Measurements from ENCODE around the gene GRM8.

GRM8 gene

DNA sequence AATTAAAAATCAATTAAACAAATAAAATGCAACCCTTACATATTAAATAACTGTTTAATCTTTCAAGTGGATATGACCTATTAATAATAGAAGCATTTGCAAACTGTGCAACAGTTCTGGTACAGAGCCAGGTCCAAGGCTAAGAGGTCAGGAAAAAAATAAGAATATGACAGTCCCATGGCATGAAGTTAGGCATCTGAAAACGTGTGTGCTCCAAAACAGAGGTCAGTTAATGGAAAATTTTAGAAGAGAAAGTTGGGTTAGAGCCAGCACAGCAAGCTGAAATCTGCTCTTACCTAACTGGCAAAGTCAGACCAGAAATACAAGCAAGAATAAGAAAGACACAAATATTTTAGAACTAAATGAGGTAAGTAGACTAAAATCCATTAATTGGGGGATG is 757.7 kb downstream of the GRM8 start:
- DNase-seq: no peak

DNA sequence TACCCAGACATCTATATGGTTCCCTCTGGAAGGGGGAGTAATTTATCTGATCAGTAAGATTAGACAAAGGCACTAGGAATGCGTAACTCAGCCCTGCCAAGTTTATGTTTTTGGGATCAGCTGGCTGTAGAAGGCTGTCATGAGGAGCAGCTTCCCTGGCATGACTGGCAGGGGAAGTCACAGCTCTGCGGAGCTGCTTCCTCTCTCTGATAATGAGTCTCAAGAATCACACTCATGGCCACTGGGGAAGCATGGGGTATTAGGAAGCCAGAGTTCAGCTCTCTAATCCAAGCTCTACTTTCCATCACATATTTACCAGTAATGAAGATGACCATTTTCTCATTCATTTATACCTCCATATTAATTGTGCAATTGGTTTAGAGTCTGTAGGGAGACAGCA is 758.9 kb downstream of the GRM8 start:
- DNase-seq: no peak

DNA sequence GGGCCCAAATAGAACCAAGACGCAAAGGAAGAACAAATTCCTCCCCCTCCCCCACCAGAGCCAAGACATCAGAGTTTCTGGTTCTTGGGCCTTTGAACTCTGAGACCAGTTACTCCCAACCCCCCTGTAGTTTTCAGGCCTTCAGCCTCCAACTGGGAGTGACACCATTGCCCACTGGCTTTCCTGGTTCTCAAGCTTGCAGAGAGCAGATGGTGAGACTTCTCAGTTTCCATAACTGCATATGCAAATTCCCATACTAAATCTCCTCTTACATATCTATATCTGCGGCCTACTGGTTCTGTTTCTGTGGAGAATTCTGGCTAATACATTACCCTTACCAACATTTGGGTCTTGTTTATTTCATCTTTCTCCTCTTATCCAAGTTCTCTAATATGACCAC is 762.9 kb downstream of the GRM8 start:
- no peak for DNase-seq

DNA sequence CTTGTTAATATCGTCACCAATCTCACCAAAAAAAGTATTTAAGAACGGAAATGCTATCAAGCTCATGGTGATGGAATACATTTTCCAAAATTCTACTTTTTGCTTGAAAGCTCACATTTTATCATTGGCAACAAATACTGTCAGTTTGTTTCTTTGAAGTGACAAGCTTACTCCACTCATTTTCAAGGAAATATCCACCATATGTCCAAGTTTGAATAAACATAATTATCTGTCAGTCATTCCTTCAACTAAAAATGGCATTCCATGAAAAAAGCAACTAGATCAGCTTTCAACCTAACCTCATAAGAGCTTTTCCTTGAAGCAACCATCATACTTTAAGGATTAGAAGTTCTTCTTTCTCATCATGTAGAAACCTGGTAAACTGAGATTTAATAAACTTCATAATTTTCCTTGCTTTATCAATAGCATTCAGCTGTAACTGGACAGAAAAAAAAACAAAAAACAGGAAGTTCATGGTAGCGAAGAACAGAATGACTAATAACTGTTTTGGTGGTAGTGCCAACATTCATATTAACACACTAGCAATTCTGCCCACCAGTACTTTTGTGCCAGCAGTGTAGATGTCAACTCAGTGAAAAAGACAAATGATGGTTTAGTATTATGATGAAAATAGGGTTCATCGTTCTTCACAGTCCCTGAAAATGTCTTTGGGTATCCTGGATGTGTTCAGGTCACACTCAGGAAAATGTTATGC is 764.9 kb downstream of the GRM8 start:
- no peak for DNase-seq

DNA sequence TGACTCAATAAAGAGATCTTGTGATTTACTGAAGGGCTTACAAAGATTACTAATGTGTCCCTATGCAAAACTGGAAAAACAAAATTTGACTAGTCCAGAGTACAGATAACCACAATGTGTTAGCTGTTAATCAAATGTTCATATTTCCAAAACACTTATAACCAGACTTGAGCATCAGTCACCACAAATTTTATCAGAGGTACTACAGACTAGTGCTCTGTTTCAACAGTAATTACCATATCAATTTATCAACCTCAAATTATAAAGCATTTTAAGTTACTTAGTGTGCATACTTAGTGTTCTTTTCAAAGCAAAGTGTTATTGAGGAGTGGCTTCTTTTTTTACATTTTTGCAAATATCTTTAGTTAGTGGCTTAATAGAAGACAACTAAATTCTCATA is 765.9 kb downstream of the GRM8 start:
- no peak for DNase-seq

DNA sequence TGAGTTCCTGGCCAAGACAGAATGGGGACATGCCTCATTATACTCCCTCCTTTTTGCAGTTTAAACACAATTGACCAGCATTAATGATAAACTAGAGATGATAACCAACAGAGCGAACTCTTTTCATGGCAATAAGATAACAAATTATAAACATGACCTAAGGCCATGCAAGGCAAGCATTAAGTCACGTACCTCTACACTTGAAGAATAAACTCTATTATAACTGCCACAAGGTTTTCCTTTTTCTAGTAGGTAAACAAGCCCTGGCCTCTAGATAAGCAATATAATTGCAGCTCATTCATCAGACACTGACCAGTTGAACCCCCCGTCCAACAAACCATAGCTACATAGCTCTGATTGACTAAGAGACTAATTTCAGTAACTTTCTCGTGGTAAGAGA is 767.0 kb downstream of the GRM8 start:
- DNase-seq: no peak

DNA sequence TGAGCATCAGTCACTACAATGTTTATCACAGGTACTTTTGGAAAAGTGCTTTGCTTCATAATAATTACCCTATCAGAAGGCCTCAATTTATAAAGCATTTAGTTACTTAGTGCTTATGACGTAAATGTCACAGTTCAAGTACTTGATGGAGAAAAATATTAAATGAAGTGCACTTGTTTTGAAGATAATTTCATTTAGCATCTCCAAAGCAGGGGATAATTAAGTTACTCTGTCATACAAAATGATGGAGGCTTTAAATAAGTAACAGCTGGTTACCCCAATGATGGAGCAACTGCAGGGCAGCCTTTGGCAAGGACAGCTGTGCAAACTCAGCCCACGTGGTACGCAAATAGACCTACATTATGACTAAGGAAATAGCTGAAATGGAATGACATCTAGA is 768.8 kb downstream of the GRM8 start:
- no peak for DNase-seq

DNA sequence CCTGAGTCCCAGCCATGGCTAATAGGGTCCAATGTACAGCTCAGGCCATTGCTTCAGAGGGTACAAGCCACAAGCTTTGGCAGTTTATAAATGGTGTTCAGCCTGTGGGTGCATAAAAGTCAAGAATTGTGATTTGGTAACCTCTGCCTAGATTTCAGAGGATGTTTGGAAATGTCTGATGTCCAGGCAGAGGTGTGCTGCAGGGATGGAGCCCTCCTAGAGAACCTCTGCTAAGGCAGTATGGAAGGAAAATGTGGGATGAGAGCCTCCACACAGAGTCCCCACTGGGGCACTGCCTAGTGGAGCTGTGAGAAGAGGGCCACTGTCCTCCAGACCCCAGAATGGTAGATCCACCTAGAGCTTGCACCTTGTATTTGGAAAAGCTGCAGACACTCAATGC is 779.9 kb downstream of the GRM8 start:
- no peak for DNase-seq

DNA sequence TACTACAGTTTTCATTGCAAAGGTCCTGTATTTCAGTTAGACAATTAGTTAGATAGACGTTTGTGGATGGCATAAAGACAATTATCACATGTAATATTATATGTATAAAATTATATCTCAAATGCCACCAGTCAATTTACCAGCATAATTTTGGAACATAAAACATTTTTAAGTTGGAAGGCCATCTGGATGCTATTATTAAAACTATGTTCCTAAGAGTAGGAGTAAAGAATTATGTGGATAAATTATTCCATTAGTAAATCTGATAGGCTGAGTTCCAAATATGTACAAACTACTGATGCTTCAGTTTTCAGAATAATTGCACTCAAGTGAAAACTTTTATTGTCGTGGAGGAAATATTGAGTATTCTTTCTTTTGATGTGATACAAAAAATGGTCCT is 790.3 kb downstream of the GRM8 start:
- no peak for DNase-seq

DNA sequence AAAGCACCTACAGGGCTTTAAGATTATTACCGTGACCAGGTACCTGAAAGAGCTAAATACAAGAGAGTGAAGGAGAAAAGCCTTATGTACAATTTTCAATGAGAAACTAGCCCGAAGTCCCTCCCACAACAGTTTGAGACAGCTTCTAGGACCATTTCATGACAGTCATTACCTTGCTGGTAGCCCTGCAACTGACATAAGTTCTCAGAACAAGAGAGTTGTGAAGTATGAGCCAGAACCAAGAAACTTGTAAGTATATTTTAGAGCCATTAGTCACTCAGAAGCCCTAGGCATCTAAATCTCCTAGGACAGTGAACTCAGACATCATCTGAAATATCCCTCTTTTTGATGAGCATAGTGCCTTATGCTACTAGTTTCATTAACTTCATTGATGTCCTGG is 792.1 kb downstream of the GRM8 start:
- DNase-seq: no peak

DNA sequence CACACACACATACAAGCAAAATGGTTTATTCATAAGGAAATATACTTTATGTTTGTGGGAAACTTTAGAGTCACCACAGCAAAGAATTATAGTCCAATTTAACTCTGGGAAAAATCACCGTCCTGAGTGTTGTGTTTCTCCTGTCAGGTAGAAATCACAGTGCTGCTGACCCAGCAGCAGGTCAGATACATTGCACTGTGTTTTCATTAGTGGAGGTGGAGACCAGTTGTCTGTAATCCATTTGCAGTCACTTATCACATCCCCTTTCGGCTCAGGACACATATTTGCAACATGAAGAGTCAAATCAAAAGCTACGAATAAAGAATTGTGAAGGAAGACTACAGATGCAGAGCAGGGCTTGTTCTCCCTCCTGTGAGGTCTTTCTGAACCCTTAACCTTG is 799.6 kb downstream of the GRM8 start:
- DNase-seq: no peak

DNA sequence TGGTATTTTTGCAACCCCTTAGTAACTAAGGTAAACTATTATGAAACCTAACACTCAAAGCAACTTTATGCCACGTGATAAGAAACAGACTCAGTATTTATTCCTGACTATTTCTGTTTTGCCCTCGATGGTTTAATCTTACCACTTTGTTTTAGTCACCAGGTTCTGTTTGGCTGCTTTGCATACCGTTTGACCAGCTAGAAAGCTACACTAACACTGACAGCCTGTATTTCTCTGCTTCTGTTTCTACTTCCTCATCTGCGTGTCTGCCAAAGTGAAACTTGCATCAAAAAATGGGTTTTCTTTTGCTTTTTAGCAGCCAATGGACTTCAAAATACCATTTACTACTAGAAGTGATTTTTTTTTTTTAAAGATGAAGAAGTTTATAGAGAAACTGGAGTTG is 802.5 kb downstream of the GRM8 start:
- peak; percentile 18 to 24 for DNase-seq

DNA sequence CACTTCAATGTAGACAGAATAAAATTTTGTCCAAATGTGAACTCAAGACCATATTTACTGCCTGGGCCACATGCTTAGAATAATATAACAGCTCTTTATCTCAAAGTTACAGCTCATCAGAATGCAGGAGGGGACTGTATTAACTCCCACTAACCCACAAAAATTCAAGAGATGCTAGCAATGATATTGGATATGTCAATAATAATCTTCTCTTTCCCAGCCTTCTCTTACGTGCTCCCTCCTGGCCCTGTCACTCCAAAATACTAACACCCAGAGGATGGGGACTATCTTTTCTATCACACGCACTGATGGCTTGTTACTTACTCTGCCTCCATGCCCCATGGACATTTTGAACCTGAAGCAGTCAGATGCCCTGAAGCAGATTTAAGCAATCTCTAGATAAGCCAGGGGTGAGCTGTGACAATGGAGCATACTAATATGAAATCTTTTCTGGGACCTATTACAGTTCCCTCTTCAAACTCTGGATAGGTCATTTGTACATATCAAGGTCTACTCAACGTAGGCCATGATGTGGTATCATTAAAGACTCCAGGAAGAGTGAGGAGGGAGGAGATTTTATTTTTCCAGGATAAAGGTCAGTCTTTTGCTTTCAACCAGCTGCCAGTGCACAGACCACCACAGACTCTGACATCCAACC is 803.0 kb downstream of the GRM8 start:
- no peak for DNase-seq

DNA sequence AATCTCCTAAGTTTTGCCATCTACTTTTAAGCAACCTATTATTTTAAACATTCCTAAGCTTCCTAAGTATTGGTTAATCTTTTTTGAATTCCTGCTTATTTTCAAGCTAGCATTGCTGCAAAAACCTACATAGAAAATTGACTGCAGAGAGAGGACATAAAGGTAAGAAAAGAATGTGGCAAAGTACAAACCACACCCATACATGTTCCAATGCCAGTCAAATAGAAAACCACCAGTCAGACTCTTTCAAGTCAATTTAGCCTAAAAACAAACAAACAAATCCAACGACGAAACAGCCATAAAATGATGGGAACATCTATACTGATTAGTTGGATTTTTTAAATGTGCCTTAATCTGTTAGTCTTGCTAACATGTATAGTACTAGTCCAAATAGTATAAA is 804.8 kb downstream of the GRM8 start:
- DNase-seq: no peak

DNA sequence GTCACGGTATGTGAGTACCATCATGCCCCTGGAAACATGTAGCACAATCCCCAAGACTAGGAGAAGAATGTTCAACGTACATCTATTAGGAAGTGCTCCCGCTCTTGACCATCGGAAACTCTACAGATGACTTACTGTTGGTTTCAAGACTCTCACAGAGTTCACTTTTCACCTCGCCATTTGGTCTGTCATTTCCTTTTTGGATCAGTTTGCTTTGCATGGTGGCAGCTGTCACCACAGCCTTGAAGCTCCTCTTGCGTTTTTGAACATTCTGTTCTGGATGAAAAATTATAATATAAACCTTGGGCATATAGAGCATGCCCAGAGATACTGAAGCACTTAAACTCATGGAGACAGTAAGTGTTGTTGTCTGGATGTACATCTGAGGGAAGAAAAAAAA is 806.8 kb downstream of the GRM8 start:
- DNase-seq: no peak

DNA sequence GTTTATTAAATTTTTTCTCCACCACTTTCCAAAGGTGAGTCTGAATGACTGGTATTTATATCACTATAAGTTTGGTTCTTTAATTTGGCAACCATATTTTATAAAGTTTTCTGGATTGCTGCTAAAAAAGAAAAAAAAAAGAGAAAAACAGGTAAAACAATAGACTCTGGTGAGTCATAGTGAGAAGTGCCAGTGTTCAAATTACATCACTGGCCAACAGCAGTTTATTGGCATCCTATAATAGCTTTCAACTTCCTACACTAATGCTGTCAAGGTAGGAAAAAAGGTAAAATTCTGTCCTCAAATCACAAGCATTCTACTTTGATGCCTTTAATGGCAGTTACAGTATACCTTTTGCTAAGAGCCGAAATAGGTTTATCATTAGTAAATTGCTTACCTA is 808.8 kb downstream of the GRM8 start:
- DNase-seq: no peak

DNA sequence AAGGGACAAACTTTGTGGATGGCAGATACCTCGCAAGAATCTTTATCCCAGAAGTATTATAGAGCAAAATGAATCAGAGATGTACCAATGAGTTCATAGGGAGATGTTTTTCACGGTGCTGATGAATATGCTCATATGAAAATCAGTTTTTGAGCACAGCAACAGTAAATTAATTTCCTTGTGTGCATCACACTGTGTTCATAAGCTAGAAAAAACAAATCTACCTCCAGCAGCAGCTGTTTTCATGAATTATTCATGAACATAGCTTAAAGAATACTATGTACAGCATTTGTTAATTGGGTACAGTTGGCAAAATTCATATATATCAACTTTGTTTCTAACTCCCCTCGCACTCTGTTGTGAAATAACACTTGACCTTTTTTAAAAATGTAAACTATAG is 809.8 kb downstream of the GRM8 start:
- no peak for DNase-seq

DNA sequence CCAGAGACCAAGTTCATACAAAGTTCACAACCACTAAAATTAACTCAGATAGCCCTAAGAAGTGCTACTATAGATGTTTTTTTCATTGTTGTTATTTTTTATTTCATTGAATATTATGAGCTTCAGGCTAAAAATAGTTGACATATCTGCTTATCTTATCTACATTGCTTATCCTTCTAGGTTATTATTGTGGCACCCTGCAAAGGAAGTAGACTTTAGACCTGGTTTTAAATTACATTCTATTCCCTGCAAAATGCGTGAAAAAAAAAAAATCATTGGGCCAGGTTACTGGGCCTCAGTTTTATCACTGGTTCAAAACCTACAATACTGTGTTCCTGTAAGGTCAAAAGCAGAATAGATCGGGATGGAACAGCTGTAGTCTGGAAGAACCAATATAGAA is 811.0 kb downstream of the GRM8 start:
- DNase-seq: no peak

DNA sequence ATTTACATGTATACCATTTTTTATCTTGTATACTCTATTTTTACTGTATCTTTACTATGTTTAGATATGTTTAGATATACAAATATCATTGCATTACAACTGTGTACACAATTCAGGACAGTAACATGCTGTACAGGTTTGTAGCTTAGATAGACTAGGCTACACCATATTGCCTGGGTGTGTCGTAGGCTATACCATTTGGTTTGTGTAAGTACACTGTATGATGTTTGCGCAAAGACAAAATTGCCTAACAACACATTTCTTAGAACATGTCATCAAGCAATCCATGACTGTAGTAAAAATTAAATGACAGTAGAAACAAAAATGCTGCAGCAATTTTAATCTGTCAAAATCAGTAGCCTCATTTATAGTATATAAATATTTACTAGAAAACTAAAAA is 812.2 kb downstream of the GRM8 start:
- DNase-seq: no peak

DNA sequence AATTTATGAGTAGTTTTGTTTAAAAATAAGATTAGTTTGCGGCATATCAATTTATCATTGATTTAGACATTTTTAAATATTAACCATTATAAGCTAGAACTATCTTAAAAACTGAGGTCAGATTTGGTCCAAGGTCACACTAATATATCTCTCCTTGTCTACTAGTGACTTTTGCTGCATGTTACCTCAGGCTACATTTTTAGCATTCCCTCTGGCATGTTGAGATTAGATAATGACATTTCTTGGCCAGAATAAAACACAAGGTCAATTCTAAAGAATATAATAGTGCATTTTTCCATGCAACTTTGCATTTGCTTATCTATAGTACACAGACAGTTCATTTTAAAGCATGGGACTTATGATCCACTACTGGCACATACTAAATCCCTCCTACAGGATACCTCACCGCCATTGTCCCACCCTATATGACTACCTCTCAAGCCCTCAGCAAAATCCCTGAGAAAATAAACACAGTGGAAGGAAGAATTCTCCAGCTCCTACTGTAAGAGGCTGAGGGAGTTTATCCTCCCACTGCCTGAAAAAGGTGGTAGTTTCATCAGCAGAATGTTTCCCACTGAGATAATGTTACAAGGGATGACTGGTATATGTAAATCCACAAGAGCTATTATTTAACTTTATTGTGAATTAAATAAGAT is 816.4 kb downstream of the GRM8 start:
- no peak for DNase-seq

DNA sequence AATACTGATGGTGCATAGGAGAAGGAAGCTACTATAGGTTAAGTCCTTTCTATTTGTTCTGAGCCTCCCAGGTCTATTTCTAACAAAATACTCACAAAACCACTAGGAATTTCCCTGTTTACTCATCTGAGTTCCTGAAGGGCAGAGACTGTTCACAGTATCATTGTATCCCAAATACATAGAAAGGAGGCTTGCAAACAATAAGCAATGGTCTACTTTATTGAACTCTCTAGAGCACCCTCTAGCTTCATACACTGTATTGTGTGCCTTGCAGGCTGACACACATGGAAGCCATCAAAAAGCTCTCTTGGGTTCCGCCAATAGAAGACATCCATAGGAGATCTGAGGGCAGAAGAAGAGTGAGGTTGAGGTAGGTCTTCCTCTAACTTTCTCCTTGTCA is 826.1 kb downstream of the GRM8 start:
- no peak for DNase-seq

DNA sequence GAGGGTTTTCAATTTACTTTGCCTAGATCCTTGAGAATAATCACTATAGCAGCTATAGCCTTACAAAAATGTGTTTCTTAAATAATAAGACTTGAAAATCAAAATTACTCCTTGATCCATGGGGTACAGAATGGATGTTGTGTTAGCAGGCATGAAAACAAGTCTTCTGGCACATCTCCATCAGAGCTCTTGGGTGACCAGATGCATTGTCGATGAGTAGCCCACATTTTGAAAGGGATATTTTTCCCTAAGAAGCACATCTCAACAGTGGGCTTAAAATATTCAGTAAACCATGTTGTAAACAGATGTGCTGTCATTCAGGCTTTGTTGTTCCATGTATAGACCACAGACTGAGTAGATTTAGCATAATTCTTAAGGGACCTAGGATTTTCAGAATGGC is 827.8 kb downstream of the GRM8 start:
- no peak for DNase-seq

DNA sequence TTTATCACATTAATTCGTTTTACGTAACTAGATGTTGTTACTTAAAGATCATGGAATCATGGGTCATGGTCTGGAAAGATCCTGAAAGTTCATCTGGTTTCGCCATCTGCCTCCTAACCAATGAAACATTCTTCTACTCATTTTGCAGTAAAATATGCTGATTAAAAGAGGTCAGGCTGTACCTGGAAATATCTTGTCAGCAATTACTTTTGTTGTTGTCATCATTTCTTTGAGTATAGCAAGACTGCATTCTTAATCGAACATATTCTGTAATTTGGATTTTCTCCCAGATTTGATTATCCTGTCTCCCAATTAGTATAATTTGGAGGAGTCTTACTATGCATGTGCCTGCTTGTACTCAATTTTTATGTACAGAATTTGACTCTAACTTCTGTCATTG is 833.7 kb downstream of the GRM8 start:
- DNase-seq: no peak

DNA sequence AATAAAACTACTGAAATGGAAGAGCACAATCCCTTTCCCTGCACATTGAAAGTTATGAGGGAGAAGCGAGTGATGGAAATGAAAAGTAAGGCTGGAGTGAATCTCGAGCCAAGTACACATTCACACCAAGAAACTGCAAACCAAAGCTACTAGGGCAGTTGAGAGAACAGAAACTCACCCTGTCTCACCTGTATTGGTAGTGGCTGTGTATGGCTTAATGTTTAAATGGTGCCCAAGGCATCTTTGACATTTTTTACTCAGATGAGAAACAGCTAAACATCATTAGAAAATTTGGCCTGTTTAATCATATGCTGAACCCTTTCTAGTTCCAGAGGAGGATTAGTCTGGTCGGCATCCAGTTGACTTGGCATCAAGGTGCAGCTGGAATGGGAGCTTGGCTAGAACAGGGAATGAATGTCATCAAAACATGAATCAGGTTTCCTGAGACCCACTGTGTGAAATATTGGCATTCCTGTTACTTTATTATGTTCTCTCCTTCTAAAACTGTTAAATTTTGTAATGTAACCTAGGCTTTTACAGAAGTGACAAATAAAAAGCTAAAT is 840.8 kb downstream of the GRM8 start:
- no peak for DNase-seq

Measured in AML-193 (cell line).